GM04504 (cell line): ENCODE measurements around the gene SLBP.
"Not testable (repeated sequence)": the region's sequence is repeated elsewhere in the genome, so short reads cannot be mapped to it uniquely, and the experiment has no call there.

ENCODE experiments used
- DNase-seq: peaks from one replicate; pipeline ENCODE4 v3.0.0-alpha.2; 2012; ENCODE audit warnings: low read depth

Gene SLBP

DNA sequence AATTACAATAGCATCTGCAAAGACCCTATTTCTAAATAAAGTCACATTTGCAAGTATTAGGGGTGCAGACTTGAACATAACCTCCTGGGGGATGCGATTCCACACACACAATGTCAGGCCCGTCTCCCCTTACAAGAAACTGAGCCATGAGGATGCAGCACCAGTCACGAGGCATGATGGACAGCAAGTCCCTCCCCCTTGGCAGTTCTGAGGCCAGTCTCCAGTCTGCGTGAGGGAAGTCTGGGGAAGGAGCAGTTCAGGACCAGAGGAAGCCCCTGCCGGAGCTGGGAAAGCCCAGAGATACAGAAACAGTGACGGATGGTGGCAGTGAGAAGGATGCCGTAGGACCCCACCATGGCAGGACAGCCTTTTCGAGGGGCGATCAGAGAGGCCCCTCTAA, 37.4 kb downstream of the SLBP start:
- DNase-seq: no peak

DNA sequence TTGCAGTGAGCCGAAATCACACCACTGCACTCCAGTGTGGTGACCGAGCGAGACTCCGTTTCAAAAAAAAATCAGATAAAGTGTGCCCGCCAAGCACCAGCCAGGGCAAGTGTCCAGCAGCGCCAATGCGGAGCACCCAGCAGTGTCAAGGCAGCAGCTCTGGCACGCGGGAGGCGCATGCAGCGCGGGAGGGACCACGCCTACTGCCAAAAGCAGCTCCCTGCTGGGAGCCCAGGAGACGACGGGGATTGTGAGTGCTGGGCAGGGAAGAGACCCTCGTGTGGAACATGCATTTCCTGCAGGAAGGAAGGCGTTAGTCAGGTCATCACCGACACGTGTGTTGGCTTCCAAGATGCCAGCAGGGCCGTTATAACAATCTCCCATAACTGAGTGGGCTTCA, 38.4 kb downstream of the SLBP start:
- no peak for DNase-seq

GRCh38 chr4:1671011-1671410, 41.1 kb downstream of the SLBP start:
- not testable (repeated sequence) for DNase-seq

- no peak for DNase-seq
Observed at GRCh38 chr4:1670279-1670678, 41.8 kb downstream of the SLBP start.

GRCh38 chr4:1669850-1670249, 42.3 kb downstream of the SLBP start:
- DNase-seq: no peak

- DNase-seq: no peak
Observed at GRCh38 chr4:1669270-1669669, 42.8 kb downstream of the SLBP start.

DNA sequence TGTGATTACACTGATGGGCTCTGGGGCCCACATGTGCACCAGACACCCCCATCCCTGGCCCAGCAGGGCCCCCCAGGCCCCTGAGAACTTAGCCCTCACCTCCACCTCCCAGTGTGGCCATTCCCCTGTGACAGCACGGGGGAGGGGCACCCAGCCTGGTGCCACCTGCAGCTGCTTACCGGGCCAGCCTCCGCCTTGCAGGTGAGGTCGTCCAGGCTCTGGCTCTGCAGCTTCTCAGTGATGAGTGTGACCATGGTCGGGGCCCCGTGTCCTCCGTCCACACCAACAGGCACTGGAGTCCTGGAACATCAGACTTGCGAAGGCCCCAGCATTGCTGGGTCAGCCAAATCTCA, 43.7 kb downstream of the SLBP start:
- no peak for DNase-seq

DNA sequence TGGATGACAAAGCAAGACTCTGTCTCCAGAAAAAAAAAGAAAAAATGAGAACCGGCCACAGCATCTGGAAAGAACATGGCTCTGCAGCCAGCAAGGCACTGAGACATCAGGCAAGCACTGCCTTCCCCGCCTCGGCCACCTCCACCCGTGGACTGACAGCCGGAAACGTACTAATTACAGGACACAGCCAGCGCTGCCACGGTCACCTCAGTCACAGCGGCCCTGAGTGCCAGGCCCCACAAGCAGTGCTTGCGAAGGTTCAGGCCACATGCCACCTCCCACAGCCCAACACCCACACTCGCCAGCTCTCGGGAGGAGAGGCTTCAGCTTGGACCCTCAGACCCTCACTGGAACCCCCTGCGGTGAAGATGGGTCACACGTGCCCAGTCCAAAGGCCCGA, 44.8 kb downstream of the SLBP start:
- no peak for DNase-seq

GRCh38 chr4:1666391-1666790, 45.7 kb downstream of the SLBP start:
- DNase-seq: no peak

DNA sequence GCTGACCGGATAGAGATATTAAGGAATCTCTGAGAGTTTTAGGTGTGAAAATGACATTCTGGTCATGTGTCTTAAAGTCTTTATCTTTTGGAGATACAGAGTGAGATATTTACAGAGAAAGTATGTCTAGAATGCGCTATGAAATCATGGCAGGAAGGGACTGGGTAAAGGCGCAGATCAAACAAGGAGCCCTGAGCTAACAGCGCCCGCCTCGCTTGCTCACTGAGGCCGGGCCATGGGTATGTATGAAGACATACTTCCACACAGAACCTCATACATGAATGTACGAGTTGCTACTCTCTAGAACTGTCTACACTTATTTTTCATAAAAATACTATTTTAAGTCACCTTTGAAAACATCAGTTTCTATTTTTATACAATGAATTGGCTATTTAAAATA, 48.0 kb downstream of the SLBP start:
- no peak for DNase-seq

GRCh38 chr4:1663549-1663948, 48.6 kb downstream of the SLBP start:
- no peak for DNase-seq

DNA sequence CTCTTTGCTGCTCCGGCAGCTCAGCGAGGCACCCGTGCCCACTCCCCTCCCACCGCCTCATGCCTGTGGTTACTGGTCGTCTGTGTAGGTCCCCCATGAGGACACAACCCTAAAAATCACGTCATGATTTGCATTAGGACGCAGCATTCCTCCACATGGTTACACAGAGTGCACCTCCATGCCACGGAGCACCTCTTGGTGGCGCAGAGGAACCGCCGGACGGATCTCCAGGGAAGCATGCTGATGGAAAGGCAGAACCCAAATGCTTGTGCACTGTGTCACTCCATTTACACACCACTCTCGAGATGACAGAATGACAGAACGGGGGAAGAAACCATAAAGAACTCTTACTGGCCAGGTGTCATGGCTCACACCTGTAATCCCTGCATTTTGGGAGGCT, 50.4 kb downstream of the SLBP start:
- DNase-seq: no peak

DNA sequence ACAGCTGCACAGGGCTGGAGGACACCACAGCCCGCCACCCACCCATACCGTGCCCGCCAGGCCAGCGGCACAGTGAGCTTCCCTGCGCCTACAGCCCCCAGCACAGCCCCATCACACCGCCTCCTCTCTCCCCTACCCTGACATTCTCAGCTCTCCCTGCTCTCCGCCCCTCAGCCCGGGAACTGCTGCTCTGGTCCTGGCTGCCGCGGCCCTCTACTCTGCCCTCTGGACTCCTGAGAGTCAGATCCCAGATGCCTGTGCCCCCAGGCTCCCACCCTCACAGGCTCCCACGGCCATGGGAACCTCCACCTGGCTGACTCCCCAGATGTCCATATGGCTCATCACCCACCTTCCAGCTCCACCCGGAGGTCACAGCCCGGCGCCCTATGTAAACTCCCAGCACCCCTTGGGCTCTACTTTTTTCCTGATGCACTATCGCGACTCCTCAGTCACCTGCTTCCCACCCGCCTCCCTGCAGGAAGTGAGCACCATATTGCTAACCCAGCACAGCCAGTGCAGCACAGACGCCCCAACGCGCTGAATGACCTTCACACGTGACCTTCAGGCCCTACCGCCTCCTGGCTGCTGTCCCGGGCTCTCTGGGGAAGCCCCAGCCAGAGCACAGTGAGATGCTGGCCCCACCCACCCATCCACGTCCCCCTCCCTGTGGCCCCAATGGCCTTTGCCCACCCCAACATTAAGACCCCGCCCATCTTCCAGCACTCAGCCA, 51.0 kb downstream of the SLBP start:
- DNase-seq: no peak

- DNase-seq: no peak
Observed at GRCh38 chr4:1659104-1660043, 52.7 kb downstream of the SLBP start.

DNA sequence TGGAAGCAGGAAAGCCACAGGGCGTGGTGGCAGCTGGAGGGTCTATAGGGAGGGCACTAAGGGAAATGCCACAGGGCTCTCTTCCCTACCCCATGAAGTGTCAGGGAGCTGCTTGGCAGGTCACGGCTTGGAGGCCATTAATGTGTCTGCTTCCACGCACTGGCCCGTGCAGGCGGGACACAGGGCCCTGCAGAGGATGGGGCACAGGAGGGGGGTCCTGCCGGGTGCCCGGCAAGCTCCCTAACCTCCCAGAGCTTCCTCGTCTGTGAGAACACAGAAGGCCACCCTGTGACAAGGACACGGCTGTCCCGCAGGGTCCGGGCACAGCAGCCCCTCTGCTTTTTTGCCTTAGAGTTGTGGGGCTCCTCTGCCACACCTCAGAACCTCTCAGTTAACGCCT, 53.5 kb downstream of the SLBP start:
- DNase-seq: no peak

- DNase-seq: no peak
Observed at GRCh38 chr4:1658146-1658545, 54.0 kb downstream of the SLBP start.

DNA sequence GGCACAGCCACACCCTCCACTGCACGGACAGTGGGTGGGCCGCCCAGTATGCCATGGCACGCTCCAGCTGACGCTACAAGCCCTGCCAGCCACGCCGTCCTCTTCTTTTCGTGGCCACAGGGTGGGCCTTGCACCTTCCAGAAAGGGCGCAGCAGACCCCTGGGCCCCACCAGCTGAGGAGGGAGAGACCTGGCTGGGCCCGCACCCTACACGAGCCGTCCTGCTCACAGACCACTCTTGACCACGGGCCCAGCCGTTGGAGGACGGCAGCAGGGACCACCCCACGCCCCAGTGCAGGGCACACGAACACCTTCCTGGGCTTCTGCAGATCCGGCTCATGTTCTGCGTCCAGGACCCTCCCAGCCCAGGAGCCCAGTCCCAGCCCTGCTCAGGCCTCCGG, 55.1 kb downstream of the SLBP start:
- no peak for DNase-seq

DNA sequence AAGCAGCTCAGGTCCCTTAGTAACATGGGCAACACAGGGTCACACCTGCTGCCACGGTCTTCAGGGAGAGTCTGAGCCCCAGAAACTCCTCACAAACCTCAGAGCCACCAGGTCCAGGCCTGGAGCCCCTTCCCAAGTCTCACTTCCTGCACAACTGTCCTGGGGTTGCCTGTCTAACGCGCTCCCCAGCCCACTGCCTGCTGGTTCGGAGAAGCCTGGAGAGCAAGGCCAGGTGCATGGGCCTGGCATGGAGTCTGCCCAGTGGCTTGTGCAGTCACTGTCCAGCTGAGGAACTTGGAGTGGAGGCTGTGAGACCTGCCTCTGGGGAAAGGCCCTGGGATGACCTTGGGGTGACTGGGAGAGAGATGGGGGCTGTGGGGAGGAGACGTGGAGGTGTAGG, 56.0 kb downstream of the SLBP start:
- no peak for DNase-seq

GRCh38 chr4:1655676-1656075, 56.4 kb downstream of the SLBP start:
- no peak for DNase-seq

GRCh38 chr4:1655081-1655480, 57.0 kb downstream of the SLBP start:
- no peak for DNase-seq

DNA sequence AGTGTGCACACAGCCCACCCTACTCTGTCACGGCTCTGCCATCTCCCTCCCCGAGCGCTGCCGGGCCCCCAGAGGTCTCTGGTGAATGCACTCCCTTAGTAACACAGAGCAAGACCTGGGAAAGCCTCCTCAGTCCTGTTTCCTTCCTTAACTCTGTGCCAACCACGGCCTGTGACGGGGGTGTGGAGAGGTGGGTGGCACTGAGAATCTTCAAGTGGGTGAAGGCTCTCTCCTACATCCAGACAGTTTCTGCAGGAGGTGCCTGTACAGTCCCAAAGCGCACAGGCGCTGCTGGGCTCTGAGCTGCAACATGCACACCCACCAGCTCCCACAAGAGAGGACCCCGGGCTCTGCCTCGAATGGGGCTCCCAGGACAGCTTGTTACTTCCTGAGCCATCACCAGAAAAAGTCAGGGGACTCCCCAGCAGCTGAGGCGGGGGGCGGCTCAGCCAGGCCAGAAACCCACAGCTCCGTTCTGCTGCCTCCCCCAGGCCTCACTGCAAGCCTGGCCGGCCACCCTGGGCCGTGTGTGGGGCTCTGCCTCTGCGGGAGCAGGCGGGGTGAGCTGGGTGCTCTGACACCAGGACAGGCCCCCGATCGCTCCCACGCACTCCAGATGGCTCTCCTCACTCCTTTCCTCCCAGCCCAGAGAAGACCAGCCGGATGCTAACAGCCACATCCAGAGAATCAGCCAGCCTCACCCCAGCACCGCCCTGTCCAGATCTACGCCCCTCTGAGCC, 57.7 kb downstream of the SLBP start:
- no peak for DNase-seq

GRCh38 chr4:1653776-1654175, 58.3 kb downstream of the SLBP start:
- DNase-seq: no peak

DNA sequence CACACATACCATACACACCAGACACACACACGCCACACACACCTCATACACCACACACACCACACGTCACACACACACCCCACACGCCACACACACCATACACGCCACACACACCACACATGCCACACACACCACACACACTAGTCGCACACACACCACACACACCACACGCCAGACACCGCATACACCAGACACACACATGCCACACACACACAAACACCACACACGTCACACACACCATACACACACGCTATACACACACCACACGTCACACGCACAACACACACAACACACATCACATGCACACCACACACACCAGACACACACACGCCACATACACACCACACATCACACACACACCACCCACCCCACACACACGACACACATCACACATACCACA, 60.0 kb downstream of the SLBP start:
- DNase-seq: no peak
